MCF 10A (cell line): ENCODE measurements around the gene DCAF7. TPM values are rescaled to one million over a fixed set of nuclear protein-coding genes. Genes with fewer than 3 reads are reported as not detected.
A peak's percentile ranks its signal among the peaks of the same experiment; 100 is the strongest.

Experiments used
- BruUV-seq: library from RNA; stranded (reverse); fragments of 400-500 nt; replicated peaks from 2 replicates; lab custom pipeline; 2021; lab: Mats Ljungman, UMichigan
- CTCF ChIA-PET: fragments of 300-600 bp; sonication (Branson Sonifier 250); formaldehyde crosslinking; extraction: SDS; loops from one replicate; lab custom pipeline; 2021; ENCODE audit warnings: antibody characterized with exemption, inconsistent platforms; lab: Yijun Ruan, JAX
- POLR2A ChIA-PET: fragments of 300-600, 350-650 bp; sonication (Branson Sonifier 250); formaldehyde crosslinking; extraction: SDS; loops from one replicate; lab custom pipeline; 2020; ENCODE audit warnings: antibody characterized with exemption, inconsistent platforms; lab: Yijun Ruan, JAX
- DNase-seq: peaks from one replicate; pipeline ENCODE4 v3.0.0-alpha.2; 2018; ENCODE audit not compliant: unreplicated experiment
- H3K27ac Mint-ChIP-seq: one replicate; pipeline ENCODE4 v1.8.0; 2022; ENCODE audit warnings: mild to moderate bottlenecking, low read depth, mixed read lengths; ENCODE audit not compliant: unreplicated experiment
- H3K27me3 Mint-ChIP-seq: one replicate; pipeline ENCODE4 v1.8.0; 2022; ENCODE audit warnings: mixed read lengths; ENCODE audit not compliant: insufficient read depth, unreplicated experiment
- H3K36me3 Mint-ChIP-seq: one replicate; pipeline ENCODE4 v1.8.0; 2022; ENCODE audit warnings: mild to moderate bottlenecking, moderate library complexity, mixed read lengths; ENCODE audit not compliant: insufficient read depth, unreplicated experiment
- H3K4me1 Mint-ChIP-seq: one replicate; pipeline ENCODE4 v1.8.0; 2022; ENCODE audit warnings: mixed read lengths; ENCODE audit not compliant: insufficient read depth, unreplicated experiment
- H3K4me3 Mint-ChIP-seq: one replicate; pipeline ENCODE4 v1.8.0; 2022; ENCODE audit warnings: mild to moderate bottlenecking, moderate library complexity, mixed read lengths; ENCODE audit not compliant: unreplicated experiment
- H3K9me3 Mint-ChIP-seq: one replicate; pipeline ENCODE4 v1.8.0; 2022; ENCODE audit warnings: mixed read lengths; ENCODE audit not compliant: unreplicated experiment
- CTCF ChIP-seq: fragments of 200-600 bp; IDR thresholded peaks from one replicate; pipeline ENCODE4 v1.8.0; 2022; ENCODE audit warnings: antibody characterized with exemption, mild to moderate bottlenecking; ENCODE audit not compliant: unreplicated experiment
- intact Hi-C: fragments of 100-400 bp; cut with micrococcal nuclease; formaldehyde crosslinking; loops from 2 replicates; pipeline ENCODE4 v1.14.1; 2022
- total RNA-seq: library from RNA; stranded (reverse); gene quantifications from 2 replicates; pipeline ENCODE4 v1.2.3, GENCODE V29; 2022

DCAF7 gene
- total RNA-seq, 1 experiment from 2014 or later = 81.6 TPM

- no peak for TF ChIP-seq CTCF
- Mint-ChIP-seq H3K4me3 (peak within 1 kb of the TSS; percentile 79), H3K9me3 (no peaks in the 10 kb centered on the region), H3K36me3 (peaks cover 21% of the 10 kb centered on the region), H3K27ac (peak within 1 kb of the TSS; percentile 88), H3K27me3 (no peaks in the 10 kb centered on the region), H3K4me1 (peaks cover 4% of the 10 kb centered on the region)
- intact Hi-C loops = no loop called here
- CTCF ChIA-PET = interaction anchor here (0.7 to 1.3 kb wide), 7 partner anchors 11 to 194 kb away, joined by 3 to 10 read pairs (median 3); no protein-coding TSS in a partner anchor
- DNase-seq = peak; percentile 76
- POLR2A ChIA-PET = interaction anchor here (0.7 to 3.5 kb wide), 21 partner anchors 10 to 1550 kb away, joined by 3 to 45 read pairs (median 4); partner anchors contain the start of genes CYB561, DCAF7, DDX42 and MAP3K3
- BruUV-seq = no TSS peak
Measured at GRCh38 chr17:63600569-63601438, 50.5 kb downstream of the DCAF7 start, which contains the start of gene TACO1. Gene TACO1, plus strand, starts transcription at chr17:63600895. Its CDS starts 189 bp downstream, at chr17:63601084.

GRCh38 chr17:63601439-63602371, 51.4 kb downstream of the DCAF7 start:
- Mint-ChIP-seq H3K4me1 (peaks cover 4% of the 10 kb centered on the region), H3K27ac (peak overlapping the region; percentile 88), H3K9me3 (no peaks in the 10 kb centered on the region), H3K4me3 (peak overlapping the region; percentile 79), H3K36me3 (peaks cover 26% of the 10 kb centered on the region), H3K27me3 (no peaks in the 10 kb centered on the region)
- ChIA-PET POLR2A (interaction anchor here (0.6 to 3.5 kb wide), 15 partner anchors 10 to 880 kb away, joined by 3 to 45 read pairs (median 5); partner anchors contain the start of genes CYB561, DCAF7 and MAP3K3), CTCF (interaction anchor here (0.6 to 1.3 kb wide), 8 partner anchors 10 to 176 kb away, joined by 3 to 14 read pairs (median 4); no protein-coding TSS in a partner anchor)
- intact Hi-C loops = no loop called here
- TSS peak; percentile 51 for BruUV-seq
- peak; percentile 6 for DNase-seq
- TF ChIP-seq CTCF = no peak

- H3K27ac Mint-ChIP-seq = no peak overlapping the region
- TF ChIP-seq CTCF = no peak
- BruUV-seq = no TSS peak
- ChIA-PET POLR2A (no interaction called here), CTCF (interaction anchor here (0.6 to 3.9 kb wide), 6 partner anchors 31 to 633 kb away, joined by 3 to 68 read pairs (median 6); no protein-coding TSS in a partner anchor)
- DNase-seq = no peak
- H3K9me3 Mint-ChIP-seq = no peaks in the 10 kb centered on the region
- intact Hi-C loops = loop anchor here (10.0 kb wide), 1 partner anchor 935 kb away; no protein-coding TSS in a partner anchor
- no peaks in the 10 kb centered on the region for H3K4me1 Mint-ChIP-seq
- no peaks in the 10 kb centered on the region for H3K27me3 Mint-ChIP-seq
- H3K36me3 Mint-ChIP-seq = peaks cover 61% of the 10 kb centered on the region
- H3K4me3 Mint-ChIP-seq = no peak overlapping the region
Measured at GRCh38 chr17:63609816-63610573, 59.7 kb downstream of the DCAF7 start.
